Suppressor macrophage treated with lipopolysaccharide for 1 hour (primary cell): Measurements from ENCODE around the gene LRRC38.
"Not testable (repeated sequence)": the region's sequence is repeated elsewhere in the genome, so short reads cannot be mapped to it uniquely, and the experiment has no call there.

Experiments
- DNase-seq, 3 donors: peaks; one replicate each; pipeline ENCODE4 v3.0.0-alpha.2; 2020 to 2022

The LRRC38 gene

DNA sequence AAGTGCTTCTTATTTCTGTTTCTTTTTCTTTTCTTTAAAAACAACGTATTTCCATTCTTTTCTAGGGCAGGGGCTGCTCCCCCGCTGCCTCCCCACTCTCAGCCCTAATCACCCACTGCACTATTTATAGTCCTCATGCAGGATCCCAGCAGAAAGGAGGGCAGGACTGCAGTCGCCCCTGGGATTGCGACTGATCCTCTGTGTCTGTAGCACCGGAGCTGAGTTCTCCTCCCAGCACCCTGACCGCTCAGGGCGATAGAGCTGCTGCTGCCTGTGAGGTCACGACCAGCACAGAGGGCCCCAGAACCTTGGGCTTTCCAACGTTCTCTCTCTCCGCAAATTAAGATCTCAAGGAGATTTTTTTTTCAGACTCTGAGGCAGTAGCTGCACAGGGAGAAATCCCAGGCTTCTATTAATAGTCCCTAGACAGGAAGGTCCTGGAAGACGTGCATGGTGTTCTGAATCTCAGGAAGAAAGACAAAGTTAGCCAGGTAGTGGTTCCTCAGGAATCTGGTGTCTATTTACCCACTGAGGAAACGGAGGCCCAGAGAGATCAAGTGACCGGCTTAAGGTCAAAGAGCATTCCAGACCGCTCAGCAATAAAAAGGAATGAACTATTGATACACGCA is 56.8 kb downstream of the LRRC38 start:
- DNase-seq, result no peak

- DNase-seq, result no peak
These were observed 62.3 kb downstream of the LRRC38 start for GRCh38 chr1:13451399-13451965.

- no peak for DNase-seq
These were observed 63.6 kb downstream of the LRRC38 start for GRCh38 chr1:13450204-13450603.

- no peak for DNase-seq
These were observed 70.3 kb downstream of the LRRC38 start for GRCh38 chr1:13443335-13443979.

DNA sequence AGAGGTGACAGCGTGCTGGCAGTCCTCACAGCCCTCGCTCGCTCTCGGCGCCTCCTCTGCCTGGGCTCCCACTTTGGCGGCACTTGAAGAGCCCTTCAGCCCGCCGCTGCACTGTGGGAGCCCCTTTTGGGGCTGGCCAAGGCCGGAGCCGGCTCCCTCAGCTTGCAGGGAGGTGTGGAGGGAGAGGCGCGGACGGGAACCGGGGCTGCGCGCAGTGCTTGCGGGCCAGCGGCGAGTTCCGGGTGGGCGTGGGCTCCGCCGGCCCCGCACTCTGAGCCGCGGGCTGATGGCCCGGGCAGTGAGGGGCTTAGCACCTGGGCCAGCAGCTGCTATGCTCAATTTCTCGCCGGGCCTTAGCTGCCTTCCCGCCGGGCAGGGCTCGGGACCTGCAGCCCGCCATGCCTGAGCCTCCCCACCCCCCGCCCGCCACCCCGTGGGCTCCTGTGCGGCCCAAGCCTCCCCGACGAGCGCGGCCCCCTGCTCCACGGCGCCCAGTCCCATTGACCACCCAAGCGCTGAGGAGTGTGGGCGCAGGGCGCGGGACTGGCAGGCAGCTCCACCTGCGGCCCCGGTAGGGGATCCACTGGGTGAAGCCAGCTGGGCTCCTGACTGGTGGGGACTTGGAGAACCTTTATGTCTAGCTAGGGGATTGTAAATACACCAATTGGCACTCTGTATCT is 74.6 kb downstream of the LRRC38 start:
- not testable (repeated sequence) for DNase-seq

GRCh38 chr1:13435458-13435857 is 78.3 kb downstream of the LRRC38 start:
- no peak for DNase-seq

DNA sequence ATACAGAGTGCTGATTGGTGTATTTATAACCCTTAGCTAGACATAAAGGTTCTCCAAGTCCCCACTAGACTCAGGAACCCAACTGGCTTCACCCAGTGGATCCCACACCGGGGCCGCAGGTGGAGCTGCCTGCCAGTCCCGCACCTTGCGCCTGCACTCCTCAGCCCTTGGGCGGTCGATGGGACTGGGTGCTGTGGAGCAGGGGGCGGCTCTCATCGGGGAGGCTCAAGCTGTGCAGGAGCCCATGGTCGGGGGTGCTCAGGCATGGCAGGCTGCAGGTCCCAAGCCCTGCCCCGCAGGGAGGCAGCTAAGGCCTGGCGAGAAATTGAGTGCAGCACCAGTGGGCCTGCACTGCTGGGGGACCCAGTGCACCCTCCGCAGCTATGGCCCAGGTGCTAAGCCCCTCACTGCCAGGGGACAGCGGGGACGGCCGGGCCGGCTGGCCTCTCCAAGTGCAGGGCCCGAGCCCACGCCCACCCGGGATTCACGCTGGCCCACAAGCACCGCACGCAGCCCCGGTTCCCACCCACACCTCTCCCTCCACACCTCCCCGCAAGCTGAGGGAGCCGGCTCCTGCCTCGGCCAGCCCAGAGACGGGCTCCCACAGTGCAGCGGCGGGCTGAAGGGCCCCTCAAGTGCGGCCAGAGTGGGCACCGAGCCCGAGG is 80.0 kb downstream of the LRRC38 start:
- not testable (repeated sequence) for DNase-seq

DNA sequence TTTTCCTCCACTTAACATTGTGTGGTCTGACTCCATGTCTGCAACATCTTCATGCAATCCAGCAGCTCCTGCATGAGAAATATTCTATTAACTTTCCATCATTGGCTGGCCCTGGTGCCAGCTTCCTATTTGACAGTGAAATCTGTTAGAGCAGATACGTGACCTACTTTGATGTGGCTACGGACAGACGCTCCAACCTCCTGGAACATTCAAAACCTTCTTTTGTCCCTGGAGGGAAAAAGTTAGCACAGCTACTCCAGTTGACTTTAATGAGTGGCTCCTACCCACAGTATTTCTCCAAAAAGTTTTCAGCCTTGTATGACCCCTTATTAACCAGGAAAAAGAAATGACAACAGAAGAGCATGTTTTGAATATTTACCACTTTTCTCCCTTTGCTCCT is 81.6 kb downstream of the LRRC38 start:
- no peak for DNase-seq

DNA sequence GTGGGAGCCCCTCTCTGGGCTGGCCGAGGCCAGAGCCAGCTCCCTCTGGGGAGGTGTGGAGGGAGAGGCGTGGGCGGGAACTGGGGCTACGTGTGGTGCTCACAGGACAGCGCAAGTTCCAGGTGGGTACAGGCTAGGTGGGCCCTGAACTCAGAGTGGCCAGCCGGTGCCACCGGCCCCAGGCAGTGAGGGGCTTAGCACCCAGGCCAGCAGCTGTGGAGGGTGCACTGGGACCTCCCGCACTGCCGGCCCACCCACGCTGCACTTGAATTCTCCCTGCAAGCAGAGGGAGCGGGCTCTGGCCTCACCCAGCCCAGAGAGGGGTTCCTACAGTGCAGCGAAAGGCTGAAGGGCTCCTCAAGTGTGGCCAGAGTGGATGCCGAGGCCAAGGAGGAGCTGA is 83.3 kb downstream of the LRRC38 start:
- no peak for DNase-seq
